HG03457 (cell line): Measurements from ENCODE around the gene DNAH2.

Experiments
- ATAC-seq: cut with Tn5 transposase; IDR thresholded peaks from one replicate; pipeline ENCODE4 v1.9.1; 2021; ENCODE audit warnings: moderate number of reproducible peaks; ENCODE audit not compliant: unreplicated experiment

Gene DNAH2

DNA sequence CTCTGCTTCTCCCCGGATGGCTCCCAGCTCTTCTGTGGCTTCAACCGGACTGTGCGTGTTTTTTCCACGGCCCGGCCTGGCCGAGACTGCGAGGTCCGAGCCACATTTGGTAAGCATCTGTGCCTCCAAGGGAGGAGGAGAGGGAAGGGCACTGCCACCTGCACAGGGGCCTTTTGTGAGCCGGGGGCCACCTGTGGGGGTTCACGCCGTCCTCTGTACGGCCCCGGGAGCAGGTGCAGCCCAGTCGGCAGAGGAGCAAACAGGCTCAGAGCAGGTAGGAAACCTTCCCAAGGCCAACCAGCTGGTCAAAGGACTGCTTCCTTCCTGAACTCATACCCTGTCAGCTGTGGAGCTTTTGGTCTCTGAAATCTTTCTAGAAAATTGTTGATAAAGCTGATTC lies 15.9 kb upstream of the DNAH2 start:
- ATAC-seq: no peak

DNA sequence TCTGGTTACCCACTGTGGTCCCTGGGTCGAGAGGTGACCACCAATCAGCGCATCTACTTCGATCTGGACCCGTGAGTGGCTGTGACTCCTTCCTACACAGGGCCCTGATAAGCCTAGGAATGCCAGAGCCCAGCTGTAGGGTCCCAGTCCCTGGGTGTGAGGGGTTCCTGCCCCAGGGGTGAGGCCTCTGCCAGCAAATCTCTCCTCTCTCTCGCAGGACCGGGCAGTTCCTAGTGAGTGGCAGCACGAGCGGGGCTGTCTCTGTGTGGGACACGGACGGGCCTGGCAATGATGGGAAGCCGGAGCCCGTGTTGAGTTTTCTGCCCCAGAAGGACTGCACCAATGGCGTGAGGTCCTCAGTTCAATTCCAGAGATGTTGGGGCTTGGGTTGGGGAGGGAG lies 14.8 kb upstream of the DNAH2 start:
- no peak for ATAC-seq

DNA sequence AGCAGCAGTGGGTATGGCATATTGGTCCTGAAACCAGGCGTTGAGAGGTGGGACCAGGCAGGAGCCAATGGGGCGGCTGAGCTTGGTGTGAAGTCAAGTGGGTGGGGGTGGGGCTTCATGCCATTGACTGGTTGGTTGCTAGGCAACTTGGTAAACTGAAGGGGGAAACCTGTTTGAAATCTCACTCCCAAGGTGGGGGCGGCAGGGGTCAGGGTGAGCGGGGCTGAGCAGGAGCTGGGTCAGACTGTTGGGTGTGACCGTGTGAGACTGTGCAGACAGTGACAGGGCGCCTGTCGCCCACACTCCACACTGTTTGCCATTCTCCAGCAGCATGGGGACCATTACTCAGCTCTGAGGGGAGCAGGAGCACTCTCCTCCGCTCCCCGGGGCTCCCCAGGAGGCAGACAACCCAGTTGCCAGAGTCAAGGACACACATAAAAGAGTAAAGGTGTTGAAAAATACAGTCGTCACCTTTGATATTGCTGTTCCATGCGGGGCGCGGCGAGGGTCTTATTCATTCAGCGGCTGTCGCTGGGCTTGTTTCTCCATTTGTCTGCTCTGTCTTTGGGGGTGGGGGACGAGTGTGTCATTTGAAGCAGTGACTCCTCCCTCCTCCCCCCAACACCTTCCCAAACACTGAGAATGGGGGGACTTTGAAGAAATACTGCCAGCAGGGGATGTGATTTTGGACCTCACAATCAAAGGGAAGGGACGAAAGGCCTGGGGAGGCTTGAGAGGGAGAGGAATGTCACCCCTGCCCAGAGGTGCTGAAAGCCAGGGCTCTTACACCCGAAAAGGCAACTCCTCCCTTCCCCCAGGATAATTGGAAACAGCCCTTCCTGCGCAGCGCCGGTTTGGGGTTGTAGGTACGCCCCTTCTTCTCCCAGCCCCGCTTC lies 13.7 kb upstream of the DNAH2 start:
- no peak for ATAC-seq

DNA sequence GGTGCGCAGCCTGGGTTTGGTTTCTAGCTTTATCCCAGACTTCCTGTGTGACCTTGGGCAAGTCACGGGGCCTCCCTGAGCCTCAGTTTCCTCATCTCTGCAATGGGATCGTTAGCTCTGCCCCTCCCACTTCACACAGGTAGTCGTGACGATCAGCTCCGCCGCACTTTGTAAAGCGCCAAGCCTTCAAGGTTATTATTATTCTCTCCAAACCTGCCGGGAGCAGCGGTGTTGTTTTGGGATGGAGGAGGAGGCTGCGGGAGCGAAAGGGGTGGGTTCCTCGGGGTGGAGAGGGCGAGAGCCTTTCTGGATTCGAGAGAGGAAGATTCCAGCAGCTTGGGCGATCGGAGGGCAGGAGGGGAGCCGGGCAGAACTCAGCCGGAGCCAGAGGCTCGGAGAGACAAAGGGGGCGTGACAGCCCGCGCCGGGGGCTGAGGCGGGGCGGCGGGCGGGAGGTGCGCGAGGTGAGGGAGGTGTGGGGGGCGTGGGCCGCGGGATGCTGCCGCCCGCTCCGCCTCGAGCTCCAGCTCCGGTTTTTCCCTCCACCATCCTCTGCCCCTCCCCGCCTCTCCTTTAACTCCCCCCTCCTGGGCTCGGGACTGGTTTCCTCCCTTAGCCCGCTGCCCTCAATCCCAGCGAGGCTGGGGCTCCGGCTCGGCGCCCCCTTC lies 12.8 kb upstream of the DNAH2 start, which contains the start of gene EFNB3:
Gene EFNB3, plus strand, starts transcription at position 602 of the 668 bp plus-strand sequence. CDS start 397 bp downstream, outside the sequence.
- no peak for ATAC-seq

DNA sequence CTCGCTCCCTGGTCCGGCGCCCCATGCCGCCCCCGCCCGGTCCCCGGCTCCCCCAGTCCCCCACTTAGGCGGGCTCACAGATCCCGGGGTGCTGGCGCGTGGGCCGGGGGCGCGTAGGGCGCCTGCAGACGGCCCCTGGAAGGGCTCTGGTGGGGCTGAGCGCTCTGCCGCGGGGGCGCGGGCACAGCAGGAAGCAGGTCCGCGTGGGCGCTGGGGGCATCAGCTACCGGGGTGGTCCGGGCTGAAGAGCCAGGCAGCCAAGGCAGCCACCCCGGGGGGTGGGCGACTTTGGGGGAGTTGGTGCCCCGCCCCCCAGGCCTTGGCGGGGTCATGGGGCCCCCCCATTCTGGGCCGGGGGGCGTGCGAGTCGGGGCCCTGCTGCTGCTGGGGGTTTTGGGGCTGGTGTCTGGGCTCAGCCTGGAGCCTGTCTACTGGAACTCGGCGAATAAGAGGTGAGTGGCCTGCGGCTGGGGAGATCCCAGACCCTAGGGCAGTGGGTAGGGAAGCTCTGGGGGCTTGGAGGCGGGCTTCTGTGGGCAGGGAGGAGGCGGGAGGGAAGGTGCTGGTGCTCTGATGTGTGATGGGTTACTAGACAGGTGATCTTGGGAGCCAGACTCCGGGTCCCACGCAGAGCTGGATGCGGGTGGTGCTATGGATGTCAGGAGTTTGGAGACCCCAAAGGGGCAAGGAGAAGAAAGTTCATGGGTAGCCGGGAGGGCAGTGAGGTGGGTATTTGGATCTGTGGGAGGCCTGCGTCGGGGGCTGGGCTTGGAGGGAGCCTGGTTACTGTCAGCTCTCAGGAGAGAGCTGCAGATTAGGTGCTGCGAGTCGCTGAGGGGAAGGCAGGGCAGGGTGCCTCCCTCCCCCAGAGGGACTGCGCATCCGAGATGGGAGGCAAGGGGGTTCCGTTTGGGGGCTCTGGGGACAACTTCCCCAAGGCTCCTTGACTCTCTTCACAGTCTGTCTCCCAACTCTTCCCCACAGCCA lies 12.0 kb upstream of the DNAH2 start:
- no peak for ATAC-seq

DNA sequence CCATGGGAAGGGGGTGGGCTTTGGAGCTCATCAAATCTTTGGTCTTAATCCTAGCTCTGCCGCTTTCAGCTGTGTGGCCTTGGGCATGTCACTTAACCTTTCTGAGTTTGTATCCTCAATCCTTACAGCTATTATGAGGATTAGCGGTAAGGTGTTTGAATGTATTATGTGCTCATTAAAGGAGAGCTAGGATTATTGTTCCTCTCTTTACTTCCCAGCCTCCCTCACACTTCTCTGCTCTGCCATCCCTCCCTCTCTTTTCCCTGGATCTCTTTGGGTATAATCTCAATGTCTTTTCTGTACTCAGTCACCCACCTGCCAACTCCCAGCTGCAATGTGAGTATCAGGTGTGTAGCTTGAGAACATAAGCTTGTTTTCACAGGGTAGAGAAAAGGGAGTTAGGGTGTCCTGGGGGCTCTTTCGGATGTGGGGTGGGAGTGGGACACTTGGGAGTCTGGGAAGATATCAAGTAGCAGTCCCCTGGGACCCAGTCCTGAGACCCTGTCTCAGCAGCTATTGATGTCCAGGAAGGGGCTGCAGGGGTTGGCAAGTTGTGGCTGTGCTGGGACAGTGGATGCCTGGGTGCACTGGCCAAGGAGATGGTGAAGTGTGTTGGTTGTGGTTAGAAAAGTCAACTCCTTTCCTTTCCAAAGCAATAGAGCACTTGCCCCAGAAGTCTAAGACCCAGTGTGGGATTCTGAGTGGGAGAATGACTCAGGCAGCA lies 10.8 kb upstream of the DNAH2 start:
- ATAC-seq: no peak

DNA sequence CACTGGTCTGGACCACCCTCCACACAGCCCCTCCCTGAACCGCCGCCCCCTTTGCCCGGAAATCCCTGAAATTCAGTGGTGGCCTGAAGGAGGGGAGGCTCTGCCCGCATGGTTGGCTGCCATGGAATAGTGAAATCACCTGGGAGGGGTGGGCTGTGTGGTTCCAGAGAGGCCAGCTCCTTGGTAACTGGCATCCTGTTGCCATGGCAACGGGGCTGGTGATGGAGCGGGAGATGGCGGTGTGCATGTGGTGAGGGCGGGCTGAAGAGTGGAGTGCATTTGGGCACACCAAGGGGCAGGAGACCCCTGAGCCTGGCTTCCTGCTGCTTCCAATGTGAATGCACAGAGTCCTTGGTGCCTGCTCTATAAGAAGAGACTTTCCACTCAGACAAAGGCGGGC lies 10.1 kb upstream of the DNAH2 start:
- ATAC-seq: no peak

DNA sequence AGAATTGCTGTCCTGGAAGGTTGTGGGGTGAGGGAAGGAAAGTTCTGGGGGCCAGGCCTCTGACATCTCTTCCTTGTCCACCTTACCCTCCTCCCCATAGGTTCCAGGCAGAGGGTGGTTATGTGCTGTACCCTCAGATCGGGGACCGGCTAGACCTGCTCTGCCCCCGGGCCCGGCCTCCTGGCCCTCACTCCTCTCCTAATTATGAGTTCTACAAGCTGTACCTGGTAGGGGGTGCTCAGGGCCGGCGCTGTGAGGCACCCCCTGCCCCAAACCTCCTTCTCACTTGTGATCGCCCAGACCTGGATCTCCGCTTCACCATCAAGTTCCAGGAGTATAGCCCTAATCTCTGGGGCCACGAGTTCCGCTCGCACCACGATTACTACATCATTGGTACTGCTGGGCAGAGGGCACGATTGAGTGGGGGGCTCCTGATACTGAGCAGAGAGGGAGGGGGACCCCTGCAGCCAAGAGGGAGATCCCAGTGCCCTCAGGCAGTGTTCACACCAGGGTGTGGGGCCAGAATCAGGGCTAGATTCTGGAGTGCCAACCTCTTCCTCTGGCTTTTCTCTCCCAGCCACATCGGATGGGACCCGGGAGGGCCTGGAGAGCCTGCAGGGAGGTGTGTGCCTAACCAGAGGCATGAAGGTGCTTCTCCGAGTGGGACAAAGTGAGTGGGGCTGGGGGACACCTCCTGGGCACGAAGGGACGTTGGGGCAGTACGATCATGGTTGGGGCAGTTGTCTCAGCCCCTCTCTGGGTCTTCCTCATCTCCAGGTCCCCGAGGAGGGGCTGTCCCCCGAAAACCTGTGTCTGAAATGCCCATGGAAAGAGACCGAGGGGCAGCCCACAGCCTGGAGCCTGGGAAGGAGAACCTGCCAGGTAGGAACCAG lies 9.4 kb upstream of the DNAH2 start:
- no peak for ATAC-seq

DNA sequence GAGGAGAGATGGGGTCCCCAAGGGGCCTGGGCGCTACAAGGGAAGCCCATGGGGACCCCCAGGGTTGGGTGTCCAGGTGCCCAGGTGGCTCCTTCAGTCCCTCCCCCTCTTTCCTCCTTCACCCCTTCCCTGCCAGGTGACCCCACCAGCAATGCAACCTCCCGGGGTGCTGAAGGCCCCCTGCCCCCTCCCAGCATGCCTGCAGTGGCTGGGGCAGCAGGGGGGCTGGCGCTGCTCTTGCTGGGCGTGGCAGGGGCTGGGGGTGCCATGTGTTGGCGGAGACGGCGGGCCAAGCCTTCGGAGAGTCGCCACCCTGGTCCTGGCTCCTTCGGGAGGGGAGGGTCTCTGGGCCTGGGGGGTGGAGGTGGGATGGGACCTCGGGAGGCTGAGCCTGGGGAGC lies 8.5 kb upstream of the DNAH2 start:
- no peak for ATAC-seq

DNA sequence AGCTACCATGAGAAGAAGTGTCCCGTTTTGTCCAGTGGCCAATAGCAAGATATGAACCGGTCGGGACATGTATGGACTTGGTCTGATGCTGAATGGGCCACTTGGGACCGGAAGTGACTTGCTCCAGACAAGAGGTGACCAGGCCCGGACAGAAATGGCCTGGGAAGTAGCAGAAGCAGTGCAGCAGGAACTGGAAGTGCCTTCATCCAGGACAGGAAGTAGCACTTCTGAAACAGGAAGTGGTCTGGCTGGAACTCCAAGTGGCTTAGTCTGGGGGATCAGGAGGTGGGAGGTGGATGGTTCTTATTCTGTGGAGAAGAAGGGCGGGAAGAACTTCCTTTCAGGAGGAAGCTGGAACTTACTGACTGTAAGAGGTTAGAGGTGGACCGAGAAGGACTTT lies 7.2 kb upstream of the DNAH2 start:
- ATAC-seq: no peak

DNA sequence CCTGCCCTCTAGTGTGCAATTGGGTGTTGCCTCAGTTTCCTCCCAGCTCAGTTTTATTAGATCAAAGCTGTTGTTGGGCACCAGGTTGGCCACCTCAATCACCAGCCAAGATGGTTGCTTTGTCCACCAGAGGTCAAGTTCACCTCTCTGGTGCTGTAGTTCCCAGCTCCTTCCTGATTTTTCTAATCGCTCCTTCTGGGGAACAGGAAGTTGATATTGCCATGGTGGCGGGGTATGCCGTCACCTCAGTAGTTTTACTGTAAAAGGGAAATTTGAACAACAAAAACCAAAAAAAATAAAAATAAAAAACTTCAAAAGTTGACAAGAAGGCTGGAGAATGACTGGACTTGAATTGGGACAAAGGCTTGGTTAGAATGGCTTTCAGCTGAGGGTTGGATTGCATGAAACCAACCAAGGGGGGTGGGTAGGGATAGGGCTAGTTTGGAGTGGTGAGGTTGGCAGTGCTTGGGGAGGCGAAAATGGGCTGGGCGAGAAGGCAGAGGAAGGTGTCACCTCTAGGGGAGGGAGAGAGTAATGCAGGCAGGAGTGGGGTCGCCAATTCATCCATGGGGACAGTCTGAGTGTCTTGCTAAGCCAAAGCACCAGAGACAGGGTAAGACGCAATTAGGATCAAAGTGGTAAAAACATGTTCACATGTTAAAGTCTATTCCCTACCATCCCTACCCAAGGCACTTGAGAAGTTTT lies 6.3 kb upstream of the DNAH2 start:
- no peak for ATAC-seq

DNA sequence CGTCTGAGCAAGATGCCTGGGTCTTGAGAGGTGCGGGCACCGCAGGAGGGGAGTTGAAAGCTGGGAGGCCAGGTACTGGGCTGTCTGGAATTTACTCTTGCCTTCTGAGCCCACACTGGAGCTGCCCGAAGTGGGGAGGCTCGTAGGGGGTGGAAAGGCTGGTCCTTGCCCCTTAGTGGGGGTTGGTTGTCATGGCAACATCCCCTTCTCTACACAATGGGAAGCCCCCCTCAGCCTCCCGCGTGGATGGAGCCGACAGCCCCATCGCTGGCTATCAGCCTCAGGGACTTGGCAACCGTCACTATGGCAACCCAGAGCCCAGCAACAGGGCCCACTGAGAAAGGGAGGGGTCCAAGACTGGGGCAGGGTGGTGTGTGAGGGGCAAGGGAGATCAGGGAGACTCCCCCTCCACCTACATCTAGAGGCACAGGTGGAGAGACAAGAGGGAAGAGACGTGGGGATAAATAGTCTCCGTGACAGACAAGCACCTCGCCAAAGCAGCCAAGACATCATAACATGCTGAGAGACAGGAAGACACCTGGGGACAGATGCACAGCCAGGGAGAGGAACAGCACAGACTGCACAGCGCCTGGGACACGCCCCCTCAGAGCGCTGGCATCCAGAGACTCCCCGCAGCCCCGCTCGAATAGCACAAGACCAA lies 5.3 kb upstream of the DNAH2 start:
- no peak for ATAC-seq

DNA sequence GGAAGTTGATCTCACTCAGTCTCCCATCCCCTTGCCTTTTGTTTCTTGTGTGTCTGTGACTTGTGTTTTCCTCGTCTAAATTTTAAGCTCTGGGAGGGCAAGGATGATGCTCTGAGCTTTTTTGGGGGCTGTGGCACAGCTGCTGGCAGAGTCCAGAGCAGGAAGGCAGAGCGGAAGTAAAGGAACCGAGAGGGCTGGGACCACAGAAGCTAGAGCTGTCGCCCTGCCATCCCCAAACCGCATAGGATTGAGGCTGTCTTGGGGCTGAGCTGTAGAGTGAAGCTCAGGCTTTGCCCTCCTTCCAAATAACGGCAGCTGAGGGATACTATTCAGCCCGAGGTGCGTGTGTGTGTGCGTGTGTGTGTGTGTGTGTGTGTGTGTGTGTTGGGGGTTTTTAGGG lies 3.8 kb upstream of the DNAH2 start:
- ATAC-seq: no peak

DNA sequence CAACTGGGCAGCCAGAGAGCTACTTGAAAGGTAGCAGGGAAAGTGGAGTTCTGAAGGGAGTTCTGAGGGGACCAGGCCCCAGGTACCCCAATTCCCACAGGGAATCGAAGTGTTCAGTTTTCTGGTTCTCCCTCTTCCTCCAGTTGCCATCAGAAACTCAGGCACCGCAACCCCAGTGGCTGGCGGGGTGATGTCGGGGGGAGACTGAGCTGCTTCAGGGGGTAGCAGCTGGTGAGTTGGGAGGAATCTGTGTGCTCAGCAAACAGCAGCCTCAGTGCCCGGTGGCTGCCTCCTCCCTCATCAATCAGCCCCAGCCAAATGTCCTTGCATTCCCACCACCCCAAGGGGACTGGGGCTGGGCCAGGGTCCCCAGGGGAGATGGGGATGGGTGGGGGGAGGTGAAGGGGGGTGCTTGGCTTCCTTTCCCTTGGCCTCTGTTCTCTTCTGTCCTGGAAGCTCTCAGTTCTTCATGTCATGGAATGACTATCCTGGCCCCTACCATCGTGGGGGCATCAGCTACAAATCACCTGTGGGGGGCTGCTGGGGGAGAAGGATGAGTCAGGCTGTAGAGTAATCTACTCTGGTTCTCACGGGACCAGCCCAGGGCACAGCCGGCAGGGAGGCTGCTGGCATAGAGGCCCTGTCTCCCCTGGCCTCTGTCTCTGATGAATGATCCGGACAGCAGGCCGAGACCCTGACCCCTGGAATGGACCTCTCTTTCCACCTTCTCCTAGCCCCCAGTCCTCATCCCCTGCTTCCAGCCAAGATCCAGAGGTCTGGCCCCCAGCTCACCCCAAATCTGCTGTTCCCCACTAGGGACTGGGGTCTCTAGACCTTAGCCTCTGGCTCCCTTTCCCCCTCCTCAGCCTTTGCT lies 2.6 kb upstream of the DNAH2 start:
- ATAC-seq: no peak

DNA sequence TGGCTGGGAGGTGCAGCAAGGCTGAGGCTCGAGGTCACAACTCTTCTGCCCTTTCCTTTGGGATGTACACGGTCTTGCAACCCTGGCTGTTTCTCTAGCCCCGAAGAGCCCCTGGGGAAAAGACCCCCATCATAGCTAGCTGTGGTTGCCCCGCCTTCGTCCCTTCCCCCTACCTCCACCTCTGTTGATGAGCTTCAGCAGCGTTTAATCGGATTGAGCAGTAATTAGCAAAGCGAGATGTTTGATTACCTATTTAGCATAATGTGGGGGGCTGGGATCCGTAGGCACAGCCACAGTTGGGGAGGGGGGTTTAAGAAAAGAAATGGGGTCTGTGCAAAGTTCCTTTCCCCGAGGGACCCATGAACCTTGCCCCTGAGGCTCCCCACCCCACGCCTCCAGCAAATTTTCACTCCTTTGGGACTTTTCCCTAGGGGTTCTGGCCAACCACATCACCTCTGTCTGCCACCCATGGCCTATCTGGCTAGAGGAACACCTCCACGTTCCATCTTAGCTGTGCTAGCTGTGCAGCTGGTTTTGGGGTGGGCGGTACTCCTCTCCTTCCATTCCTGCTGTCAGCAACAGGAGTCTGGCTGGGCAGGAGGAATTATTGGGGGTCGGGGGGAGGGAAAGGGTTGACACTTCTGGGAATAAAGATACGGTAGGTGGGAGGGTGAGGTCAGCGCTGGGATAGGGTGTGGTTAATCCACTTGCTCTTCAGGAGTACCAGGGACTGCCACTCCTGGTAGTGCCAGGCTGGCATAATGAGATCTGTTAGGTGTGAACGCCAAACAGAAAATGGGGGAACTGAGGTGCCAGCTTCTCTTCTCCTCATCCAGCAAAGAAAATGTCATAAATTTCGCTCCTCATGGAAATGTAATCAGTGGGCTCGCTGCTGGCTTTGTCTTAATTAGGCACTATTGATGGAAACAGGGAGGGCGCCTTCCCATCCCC lies 1.3 kb upstream of the DNAH2 start:
- ATAC-seq: no peak

DNA sequence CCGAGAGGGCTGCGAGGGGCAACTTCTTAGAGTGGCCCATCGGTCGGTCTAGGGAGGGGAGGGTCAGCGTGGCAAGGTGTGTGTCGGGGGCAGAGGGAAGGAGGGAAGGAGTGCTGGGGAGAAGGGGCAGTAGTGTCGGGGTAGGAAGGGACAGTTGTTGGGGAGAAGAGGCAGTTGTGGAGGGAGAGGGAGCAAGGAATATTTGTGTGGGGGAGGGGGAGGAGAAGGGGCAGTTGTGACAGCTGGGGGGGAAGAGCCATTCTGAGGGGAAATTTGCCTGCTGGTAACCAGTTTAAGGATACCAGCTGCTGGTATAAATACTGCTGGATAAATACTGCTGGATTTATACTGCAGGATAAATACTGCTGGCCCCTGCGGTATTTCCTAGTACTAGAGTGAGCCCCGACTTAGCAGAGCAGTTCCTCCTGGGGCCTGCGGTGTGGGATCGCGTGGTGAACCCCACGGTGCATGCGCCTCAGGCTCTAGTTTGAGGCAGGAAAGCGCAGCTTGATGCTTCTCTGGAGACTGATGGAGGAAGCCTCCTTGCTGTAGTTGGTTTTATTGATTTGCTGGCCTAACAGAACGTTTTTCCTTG lies 309 bp downstream of the DNAH2 start:
- ATAC-seq: no peak
